Panc1 (cell line): ENCODE results near the gene NPIPA5.
"Not testable (repeated sequence)": the region's sequence is repeated elsewhere in the genome, so short reads cannot be mapped to it uniquely, and the experiment has no call there.

Experiments
- POLR2AphosphoS5 ChIP-seq: IDR thresholded peaks from 2 replicates; pipeline ENCODE4 v1.6.1; 2012; ENCODE audit warnings: mild to moderate bottlenecking, low read depth, low read length, moderate library complexity
- TF ChIP-seq, protein P1 (sequence below): fragments of 450-650 bp; IDR thresholded peaks from 2 replicates; pipeline ENCODE4 v1.5.1; 2017; ENCODE audit warnings: mild to moderate bottlenecking

DNA sequence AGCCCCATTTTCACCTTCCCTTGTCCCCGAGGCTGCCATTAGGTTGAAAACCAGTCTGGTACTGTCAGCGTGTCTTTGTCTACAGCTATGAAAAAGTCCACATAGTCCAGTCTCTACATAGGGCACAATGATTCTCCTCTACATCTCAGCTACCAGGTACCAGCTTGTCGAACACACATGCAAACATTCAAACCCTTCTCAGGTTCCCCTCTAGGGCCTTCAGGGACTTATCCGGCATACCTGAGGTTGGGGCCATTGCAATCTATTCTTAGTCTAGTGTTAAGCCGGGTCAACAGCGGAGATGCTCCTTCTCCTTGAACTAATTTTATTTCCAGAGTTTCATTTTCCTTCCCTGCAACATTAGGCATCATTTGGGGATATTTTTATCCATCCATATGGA is 54.7 kb downstream of the NPIPA5 start:
- TF ChIP-seq POLR2AphosphoS5, result not testable (repeated sequence)
- TF ChIP-seq, protein P1, sequence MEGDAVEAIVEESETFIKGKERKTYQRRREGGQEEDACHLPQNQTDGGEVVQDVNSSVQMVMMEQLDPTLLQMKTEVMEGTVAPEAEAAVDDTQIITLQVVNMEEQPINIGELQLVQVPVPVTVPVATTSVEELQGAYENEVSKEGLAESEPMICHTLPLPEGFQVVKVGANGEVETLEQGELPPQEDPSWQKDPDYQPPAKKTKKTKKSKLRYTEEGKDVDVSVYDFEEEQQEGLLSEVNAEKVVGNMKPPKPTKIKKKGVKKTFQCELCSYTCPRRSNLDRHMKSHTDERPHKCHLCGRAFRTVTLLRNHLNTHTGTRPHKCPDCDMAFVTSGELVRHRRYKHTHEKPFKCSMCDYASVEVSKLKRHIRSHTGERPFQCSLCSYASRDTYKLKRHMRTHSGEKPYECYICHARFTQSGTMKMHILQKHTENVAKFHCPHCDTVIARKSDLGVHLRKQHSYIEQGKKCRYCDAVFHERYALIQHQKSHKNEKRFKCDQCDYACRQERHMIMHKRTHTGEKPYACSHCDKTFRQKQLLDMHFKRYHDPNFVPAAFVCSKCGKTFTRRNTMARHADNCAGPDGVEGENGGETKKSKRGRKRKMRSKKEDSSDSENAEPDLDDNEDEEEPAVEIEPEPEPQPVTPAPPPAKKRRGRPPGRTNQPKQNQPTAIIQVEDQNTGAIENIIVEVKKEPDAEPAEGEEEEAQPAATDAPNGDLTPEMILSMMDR, result not testable (repeated sequence)
